Measurements from ENCODE around the gene TTC32. TPM values are rescaled to one million over a fixed set of nuclear protein-coding genes. Genes with fewer than 3 reads are reported as not detected.

The TTC32 gene
- total RNA-seq, 1 donor from 2014 or later = 7.8 TPM

- ATAC-seq = no peak
Measured at GRCh38 chr2:19873014-19873413, 28.8 kb downstream of the TTC32 start.

DNA sequence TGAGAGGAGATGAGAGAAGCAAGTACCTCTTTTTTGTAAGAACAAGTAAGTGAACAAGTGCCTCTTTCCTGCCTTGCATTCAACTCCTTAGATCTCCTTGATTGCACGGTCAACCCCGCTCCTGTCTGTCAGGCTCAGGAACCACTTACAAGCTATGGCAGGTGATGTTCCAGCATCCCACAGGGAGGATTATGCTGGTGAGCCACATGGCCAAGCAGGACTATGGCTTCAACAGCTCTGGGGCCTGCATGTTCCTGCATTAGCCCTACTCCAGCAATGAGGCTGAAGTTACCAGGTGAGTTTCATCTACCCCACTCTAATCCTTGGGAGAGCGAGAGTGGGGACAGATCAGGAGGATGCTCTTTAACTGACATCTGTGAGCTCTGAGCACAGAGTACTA is 29.5 kb downstream of the TTC32 start:
- ATAC-seq = no peak

GRCh38 chr2:19871836-19872235 is 29.9 kb downstream of the TTC32 start:
- no peak for ATAC-seq

DNA sequence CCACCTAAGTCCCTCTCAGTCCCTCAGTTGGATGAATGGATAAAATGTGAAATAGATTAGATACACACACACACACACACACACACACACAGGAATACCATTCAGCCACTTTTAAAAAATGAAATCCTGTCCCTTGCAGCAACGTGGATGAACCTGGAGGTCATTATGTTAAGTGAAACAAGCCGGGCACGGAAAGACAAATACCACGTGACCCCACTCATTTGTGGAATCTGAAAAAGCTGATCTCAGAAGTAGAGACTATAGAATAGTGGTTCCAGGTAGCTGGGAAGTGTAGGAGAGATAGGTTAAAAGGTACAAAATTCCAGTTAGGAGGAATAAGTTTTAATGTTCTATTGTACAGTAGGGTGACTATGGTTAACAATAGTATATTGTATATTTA is 31.0 kb downstream of the TTC32 start:
- no peak for ATAC-seq

- peak; percentile 72 for ATAC-seq
Measured at GRCh38 chr2:19868701-19869580, 32.8 kb downstream of the TTC32 start.

- ATAC-seq = no peak
Measured at GRCh38 chr2:19868224-19868623, 33.6 kb downstream of the TTC32 start.

DNA sequence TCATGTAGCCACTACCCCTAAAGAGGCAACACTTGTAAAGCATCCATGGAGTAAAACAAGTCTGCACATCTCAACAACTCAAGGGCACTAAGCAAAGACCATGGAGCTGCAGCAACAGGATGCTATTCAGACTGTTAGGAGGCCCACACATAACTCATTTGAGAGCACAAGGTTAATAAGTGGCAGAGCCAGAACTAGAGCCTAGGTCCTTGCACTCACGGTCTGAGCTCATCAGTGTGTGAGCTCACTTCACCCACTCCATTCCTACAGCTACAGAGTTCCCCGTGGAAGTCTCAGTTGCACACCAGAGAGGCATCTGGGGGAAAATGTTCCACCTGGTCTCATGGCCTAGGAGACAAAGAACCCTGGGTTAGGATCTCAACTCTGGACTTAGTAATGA is 35.0 kb downstream of the TTC32 start:
- no peak for ATAC-seq

DNA sequence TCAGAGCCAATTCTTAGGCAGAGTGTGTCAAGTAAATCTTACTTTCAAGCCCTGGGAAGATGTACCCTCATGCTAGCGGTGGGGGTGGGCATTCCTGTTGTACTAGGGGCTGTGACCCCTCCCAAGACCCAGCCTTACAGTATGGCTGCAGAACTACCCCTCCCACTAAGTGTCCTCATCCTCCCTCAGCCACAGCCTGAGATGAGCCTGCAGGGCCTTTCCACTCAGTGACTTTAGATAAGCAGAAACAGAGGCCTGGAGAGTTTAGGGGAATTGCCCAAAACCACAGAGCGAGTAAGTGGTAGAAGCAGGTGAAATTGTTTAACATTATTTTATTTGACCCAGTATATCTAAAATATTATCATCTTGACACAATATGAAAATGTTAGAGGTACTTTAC is 36.6 kb downstream of the TTC32 start:
- no peak for ATAC-seq

DNA sequence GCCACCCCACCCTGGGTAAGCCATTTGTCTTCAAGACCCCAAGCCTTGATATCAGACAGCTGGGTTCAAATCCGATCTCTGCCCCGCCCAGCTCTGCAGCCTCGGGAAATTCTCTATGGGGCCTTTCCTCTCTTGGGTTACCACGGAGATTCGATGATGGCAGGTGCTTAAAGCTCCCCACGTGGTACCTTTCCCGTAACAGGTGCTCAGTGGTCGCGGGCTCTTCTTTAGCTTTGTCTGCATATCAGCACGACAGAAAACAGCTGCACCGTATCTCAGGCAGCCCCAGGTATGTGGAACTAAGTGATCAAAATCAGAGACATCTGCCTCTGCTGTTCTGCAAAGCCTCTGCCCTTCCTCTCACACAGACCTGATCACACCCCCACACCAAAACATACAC is 37.4 kb downstream of the TTC32 start:
- no peak for ATAC-seq

- ATAC-seq = peak; percentile 48
Measured at GRCh38 chr2:19863303-19864041, 38.3 kb downstream of the TTC32 start.

- ATAC-seq = no peak
Measured at GRCh38 chr2:19861813-19862212, 40.0 kb downstream of the TTC32 start.

- peak; percentile 88 for ATAC-seq
Measured at GRCh38 chr2:19860022-19860421, 41.8 kb downstream of the TTC32 start.

- no peak for ATAC-seq
Measured at GRCh38 chr2:19859565-19859964, 42.2 kb downstream of the TTC32 start.

DNA sequence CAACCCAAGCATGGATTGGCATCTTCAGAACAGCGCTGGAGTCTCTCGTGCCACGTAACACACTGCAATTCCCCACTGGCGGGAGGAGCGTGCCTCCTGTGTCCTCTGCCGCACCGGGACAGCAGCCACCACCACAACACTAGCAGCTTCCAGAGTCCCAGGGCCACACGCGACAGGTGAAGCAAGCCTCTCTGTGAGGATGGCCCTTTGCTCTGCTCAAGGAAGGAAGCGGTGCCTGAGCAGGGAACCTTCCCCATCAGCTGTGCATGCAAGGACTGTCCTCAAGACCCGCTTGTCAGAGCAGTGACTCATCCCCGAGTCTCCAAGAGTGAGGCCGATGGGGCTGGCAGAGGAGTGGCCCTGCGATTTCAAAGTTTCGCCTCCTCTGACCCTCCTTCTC is 44.0 kb downstream of the TTC32 start:
- ATAC-seq = no peak

DNA sequence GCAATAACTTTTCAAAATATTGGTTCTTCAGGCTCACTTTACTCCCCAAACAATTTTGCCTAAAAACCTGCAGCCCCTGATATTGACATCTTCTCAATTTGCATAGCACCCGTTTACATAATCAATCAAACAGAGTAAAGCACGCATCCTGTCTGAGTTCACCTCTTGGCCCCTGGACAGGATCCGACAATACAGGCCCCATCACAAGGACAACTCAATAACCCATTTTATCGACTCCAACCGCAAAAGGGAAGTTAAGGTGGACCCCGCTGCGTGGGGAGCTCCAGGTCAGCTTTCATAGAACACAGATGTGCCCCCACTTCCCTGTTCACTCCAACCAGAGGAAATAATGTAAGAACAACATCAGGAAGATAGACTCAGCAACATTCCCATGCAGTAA is 44.7 kb downstream of the TTC32 start:
- ATAC-seq = no peak

DNA sequence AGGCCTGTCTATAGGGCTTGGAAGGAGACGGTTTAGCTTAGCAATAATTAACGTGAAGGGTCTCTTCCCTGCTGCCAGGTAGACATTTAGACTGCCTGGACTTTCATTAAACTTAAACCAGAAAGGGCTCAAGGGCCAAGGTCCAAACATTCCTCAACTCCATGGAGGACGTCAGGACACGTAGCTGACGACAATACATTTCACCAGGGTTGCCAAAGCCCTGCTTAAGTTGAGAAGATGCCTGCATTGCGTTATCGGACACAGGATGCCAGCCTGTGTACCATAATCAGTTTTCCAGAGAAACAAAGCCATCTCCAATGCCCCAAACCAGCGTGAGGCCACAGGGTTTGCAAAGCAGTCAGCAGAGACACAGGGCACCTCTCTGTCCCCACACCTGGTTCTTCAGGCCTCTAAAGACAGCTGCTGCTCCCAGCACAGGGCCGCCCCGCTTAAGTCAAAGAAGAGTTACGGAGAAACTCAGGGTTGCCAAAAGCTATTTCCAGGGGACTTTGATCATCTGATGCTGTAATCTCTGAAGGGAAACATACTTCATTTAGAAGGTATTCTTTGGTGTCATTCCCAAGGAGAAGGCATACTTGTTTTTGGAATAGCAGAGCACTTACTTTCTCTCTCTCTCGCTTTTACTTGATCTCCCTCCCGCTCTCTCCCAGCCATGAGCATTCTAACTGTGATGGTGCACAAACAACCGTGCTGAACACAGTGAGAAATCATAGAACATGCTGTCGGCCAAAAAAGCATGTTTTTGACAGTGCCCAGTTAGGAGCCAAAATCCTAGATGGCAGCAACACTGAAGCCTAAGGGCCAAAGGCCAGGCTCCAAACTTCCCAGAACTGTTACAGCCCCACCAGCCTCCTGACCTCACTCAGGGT is 46.0 kb downstream of the TTC32 start:
- no peak for ATAC-seq

GRCh38 chr2:19854596-19855541 is 46.9 kb downstream of the TTC32 start:
- no peak for ATAC-seq

DNA sequence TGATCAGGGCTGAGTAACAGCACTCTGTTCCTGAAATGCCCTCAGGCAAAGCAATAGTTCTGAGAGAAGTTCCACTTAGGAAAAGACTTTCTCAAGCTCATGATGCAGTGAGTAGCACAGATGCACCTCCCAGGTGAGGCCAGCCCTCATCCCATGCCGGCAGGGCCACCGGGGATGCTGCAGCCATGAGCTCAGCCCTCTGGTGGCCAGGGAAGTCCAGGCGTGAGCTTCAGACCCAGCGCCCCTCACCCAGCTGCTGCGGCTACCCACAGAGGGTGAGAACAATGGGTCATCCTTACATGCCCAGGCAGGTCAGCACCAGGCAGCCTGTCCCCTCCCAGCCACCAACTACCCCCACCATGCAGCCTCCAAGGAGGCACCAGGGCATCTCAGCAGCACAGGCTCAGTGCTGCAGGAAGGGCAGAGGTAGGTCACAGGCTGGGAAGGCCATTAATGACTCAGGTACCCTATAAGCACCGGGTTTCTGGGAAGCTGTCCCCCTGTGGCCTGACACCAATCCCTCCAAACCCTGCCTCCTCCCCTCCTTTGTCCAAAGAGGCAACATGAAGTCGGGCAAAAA is 50.6 kb downstream of the TTC32 start:
- ATAC-seq = no peak

DNA sequence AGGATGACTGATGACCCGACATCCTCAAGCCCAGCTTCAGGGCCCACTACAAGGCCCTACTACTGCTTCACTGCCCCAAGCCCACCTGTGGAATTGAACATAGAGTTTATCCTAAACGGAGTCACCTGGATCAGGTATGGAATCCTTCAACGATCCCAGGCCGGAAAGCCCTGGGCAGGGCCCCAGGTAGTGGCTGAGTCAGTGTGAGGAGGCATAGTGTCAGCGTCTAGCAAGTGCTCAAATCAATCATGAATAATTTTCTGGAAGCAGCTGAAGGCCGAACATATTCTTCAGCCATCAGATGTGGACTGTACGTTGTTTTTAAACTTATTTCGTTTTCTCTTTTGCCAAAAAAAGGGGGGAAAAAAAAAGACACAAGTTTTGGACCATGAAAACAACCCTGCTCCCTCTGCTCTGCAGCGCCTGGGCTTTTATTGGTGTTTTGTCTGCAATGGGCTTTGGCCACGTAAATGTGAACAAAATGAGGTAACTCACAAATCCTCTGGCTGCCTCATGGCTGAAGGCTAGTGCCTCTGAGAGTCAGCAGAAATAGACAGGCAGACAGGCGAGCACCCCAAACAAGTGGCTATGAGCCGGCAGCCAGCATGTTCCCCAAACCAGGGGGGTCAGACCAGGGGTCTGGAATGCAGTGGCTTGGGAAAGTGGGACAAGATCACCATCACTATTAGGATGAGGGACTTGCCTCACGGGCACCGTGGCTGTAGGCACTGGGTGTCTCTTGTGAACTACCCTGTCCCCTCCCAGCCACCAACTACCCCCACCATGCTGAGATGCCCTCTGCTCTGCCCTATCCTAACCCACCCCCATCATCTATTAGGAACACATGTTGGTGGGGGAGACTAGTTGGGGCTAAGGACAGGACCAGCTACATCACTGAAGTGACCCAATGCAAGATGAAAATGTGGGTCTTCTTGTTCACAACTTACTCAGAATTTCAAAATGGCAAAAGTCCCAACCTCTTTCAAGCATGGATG is 51.4 kb downstream of the TTC32 start:
- ATAC-seq = no peak

DNA sequence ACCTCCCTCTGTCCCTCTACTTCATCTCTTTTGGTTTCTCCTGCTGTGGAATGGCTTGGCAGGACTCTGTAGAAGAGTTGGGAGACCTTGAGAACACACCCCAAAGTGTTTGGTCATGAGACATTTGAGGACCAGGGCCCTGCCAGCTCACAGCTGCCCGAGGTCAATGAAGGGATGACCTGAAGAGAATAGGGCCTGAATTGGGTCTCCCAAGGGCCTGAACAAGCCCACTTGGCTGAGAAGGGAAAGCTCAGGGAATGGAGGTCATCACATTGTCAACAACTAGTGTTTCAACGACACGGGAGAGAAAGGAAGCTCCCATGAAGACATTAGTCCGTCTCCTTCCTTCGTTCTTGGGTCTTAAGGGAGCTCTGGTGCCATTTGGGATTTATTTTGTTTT is 52.8 kb downstream of the TTC32 start:
- ATAC-seq = no peak

All from esophagus mucosa (tissue), 1 donor.